GM18520 (cell line): ENCODE measurements around the gene SERTAD1.
"Not testable (repeated sequence)": the region's sequence is repeated elsewhere in the genome, so short reads cannot be mapped to it uniquely, and the experiment has no call there.

Source experiments
- ATAC-seq: cut with Tn5 transposase; IDR thresholded peaks from one replicate; pipeline ENCODE4 v1.9.1; 2021; ENCODE audit not compliant: unreplicated experiment

The SERTAD1 gene

DNA sequence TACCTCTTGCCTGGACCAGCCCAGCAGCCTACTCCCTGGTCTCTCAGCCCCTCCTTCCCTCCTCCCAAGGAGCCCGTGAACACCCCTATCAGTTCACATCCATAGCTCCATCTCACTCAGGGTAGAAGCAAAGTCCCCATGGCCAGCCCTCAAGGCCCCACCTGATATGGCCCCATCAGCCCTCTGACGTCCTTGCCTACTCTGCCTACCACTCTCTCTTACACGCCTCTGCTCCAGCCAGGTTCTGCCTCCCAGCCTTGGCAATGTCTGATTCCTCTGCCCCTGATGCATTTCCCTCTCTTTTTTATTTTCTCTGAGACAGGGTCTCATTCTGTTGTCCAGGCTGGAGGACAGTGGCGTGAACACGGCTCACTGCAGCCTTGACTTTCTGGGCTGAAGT is 26.2 kb upstream of the SERTAD1 start:
- no peak for ATAC-seq

DNA sequence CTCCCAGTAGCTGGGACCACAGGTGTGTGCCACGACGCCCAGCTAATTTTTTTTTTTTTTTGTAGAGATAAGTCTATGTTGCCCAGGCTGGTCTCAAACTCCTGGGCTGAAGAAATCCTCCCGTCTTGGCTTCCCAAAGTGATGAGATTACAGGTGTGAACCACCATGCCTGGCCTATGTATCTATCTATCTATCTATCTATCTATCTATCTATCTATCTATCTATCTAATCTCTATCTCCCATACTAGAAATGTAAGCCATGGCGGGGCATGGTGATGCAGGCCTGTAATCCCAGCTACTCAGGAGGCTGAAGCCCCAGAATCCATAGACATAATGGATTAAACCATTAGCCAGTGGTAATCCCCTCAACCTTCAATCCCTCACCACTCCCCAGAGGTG is 24.9 kb upstream of the SERTAD1 start:
- no peak for ATAC-seq

DNA sequence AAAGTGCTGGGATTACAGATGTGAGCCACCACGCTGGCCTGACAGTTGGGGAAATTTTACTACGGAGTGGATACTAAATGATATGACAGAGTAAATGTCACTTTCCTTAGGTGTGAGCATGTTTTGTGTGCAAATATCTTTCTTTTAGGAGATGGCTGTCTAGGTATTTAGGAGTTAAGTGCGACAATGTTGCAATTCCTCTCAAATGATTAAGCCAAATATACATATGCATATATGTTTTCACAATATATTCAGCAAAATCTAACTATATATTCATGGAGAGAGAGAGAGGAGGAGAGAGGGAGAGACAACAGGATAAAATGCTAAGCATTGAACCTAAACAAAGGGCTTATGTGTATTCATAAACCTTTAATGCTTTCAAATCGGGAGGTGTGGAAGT is 23.7 kb upstream of the SERTAD1 start:
- no peak for ATAC-seq

DNA sequence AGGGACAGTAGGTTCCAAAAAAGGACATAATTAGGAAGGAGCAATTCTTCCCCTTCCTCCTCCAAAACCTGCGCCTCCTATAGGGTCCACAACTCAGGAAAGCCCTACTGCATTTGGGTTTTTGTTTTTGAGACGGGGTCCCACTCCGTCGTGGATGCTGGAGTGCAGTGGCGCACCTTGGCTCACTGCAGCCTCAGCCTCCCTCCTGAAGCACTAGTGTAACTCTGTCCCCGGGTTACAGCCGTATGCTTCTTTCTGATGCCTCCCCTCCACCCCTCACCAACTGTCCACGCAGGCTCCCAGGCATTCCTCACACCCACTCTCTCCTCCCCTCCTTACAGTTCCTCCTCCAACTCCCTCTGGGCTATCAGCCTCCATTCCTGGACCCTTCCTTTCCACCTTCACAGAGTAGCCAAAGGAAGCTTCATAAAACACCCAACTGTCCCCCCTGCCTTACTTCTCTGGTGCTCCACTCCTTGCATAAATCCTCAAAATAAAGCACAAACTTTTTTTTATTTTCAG is 20.5 kb upstream of the SERTAD1 start:
- no peak for ATAC-seq

DNA sequence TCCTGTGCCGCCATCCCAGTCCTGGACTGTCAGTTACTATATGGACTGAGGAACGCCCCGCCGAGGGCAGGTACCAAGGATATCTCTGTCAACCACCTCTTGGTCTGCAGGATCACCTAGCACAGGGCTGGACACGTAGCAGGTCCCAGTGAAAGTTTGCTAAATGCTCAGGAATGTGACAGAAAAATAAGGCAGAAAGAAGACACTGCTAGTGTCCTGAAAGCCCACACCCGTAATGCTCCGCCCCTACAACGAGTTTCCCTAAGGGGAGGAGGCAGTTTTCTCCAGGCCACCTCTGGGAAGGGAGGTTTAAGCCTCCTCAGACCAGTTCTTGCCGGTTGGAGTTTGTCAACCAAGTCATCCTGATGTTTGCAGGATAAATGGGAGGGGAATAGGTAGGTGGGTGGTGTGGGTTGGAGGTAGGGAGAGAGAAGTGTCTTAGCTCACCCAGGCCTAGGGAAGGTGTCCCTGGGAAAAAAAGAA is 20.0 kb upstream of the SERTAD1 start:
- ATAC-seq = no peak

DNA sequence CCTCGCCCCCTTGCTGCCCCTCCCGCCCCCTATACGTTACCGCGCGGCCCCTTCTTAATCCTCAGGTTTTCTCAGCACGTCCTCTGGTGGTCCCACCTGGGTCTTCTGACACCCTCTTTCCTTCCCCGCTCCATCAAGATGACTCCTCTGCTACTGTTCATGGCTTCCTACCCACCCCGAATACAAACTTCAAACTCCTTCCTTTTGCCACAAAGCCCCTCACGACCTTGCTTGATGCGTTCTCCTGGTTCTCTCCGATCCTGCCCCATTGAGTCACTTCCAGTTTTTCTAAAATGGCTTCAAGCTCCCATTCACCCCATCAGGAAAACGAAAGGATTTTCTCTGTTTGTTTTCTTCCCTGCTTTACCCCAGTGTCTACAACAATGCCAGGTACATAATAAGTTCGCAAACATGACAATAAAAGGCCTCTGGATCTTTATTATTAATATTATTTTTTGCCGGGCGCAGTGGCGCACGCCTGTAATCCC is 19.1 kb upstream of the SERTAD1 start:
- ATAC-seq = no peak

DNA sequence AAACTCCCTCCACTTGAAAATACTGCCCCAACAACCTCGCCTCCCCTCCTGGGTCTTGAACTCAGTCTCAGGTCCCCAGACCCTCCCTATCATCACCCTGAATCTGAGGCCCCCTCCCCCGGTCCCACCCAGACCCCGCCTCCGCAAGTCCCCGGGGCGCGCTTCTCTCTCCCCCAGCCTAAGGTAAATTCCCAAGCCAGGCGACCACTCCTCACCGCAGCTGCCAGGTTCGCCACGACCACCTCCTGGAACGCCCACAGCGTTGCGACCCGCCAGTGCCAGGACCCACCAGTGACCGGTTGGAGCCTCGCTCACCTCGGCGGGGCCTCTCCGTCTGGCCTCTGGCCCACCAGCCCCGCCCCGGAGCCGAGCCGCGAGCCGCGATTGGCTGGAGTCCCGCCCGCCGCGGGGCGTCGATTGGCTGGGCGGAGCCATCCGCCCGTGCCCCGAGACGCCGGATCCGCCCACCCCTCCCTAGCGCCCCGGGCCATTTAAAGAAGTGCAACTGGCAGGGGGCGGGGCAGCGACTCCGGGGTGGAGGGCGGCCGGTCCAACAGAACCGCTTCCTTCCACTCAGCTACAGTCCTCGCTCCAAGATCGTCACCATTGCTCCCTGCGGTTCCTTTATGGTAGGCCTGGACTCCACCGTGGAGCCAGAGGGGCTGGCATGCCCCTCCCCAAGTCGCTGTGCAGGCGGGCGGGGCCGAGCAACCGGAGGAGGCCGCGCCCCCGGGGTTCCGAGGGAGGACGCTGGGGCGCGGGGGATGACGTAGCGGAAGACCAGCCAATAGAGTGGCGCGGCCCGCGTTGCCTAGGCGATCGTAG is 18.4 kb upstream of the SERTAD1 start, which contains the start of gene SERTAD3:
SERTAD3 (minus strand) TSS at position 336 of the 825 bp plus-strand sequence. CDS start 2,255 bp downstream, outside the sequence.
- ATAC-seq = peak; percentile 54

DNA sequence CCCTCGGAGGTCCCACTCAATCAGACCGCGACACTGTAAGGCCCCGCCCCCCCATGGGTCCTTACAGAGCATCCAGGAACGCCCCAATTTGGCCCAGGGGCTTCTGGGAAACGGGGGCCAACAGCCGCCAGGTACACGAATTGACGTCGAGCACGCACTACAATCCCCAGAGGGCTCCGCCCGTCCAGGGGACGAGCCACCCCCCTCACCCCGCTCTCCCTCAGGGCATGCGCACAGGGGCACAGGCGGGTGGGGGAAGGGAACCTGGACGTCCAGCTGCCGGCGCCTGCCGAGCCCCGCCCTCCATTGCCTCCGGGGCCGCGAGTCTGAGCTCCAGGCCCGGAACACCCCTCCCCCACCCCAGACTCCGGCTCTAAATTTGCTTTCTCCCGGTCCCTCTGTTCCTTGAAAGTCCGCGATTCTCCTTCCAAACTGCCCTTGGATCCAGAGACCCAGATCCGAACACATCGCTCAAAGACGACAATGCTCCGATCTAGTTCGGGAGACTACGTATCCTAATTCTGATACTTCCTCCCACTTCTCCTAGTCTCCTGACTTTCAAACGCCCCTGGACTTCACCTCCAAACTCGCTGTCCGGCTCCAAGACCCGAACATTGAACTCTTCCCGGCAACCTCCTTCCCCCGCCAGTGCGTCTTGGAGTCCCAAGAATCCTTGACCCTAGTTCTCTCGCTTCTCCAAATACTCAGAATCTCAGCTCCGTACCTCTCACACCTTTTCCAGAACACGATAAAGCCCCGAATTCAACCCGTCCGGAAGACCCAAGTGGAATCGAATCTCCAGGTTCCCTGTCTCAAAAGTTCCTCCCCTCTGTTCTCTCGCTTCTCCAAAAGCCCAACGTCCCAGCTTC is 17.6 kb upstream of the SERTAD1 start:
- ATAC-seq = peak; percentile 63

DNA sequence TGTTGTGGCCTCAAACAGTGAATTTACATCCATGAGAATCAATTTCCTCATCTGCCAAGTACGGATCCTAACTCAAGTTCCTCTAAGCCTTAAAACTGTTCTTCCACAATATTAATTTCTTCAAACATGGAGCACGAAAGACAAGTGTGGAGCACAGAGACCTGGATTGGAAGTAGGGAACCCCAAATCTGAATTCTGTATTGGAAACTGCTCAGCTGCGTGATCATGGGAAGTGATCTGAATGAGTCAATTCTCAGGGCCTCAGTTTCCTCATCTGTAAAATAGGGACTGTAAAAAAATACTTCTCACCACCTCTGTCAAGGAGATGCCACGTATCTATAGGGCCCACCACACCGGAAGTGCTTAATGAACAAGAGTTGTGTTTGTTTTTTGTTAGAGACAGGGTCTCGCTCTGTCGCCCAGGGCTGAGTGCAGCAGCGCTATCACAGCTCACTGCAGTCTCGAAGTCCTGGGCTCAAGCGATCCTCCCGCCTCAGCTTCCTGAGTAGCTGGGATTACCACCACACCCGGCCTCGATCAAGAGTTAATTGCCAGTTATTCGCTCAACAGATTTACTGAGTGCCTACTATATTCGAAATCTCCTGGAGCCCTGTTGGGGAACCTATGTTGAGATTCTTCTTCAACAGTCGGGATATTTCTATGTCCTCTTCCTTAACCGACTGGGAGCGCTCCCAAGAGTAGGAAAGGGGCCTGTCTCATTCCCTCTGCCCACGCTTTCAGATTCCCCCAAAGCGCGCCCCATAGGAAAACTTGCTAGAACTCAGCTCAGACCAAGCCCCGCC is 16.7 kb upstream of the SERTAD1 start:
- ATAC-seq = no peak

DNA sequence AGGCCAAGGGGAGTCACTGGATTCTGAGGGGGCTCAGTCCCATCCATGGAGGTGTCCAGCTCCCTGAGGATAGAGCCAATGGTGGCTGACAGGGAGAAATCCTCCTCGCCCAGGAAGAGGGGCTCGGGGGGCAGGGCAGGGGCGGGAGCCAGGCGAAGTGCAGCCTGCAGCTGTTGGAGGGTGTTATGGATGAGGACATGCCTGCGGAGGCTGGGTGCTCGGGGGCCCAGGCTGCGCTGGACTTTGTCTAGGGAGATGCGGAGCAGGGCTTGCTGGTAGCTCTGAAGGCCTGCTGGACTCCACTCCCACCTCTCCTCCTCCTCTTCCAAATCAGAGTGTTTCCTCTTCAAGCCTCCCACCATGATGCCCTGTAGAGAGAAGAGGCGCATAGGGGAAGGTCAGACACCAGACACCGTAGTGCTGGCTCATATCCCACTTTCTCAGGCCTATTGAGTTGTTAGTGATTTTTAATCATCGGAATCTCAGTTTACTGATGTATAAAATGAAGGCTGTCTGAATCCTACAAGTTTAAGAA is 16.0 kb upstream of the SERTAD1 start:
- ATAC-seq = no peak

DNA sequence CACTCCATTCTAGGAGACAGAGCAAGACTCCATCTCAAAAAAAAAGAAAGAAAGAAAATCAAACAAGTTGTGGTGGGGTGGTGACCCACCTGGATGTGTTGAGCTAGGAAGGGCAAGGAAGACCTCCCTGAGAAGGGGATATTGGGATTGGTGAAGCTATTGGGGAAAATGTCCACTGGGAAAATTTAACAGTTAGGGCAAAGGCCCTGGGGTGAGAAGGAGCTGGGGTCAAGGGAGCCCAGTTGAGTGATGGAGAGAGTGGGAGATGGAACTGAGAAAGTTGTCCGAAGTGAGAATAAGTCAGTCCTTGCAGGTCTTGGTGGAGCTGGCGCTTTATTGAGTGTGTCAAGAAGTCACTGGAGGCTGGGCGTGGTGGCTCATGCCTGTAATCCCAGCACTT is 12.5 kb upstream of the SERTAD1 start:
- no peak for ATAC-seq

DNA sequence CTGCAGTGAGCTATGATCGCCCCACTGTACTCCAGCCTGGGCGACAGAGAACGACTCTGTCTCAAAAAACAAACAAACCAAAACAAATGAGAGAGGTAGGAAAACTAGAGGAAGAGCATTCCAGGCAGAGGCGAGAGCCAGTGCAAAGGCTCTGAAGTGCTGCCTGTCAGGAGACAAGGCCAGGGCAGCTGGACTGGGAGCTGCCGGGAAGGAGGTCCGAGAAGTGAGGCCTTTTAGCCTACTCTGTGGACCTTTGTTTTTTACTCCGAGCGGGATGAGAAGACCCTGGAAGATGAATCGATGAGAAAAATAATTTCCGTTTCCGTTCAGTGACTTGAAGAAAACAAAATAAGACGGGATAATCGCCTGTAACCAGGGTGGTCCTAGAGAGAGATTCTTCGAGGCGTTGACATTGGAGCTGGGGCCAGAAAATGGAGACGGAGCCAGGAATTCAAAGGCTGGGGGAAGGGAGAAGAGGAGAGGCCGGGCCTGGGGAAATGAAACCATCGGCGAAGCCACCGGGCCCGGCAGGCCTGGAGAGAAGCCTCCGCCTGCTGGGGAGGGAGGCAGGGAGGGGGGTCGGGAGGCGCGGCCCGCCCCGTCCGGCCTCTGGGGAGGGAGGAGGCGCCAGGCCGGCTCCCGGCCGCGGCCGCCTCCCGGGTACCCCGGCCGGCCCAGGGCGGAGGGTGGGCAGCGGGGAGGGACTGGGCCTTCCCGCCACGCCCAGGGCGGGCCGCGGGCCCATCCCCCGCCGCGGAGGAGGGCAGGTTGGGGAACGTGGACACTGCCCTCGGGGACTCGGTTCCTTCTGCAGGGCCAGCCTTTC is 7.8 kb upstream of the SERTAD1 start:
- no peak for ATAC-seq

DNA sequence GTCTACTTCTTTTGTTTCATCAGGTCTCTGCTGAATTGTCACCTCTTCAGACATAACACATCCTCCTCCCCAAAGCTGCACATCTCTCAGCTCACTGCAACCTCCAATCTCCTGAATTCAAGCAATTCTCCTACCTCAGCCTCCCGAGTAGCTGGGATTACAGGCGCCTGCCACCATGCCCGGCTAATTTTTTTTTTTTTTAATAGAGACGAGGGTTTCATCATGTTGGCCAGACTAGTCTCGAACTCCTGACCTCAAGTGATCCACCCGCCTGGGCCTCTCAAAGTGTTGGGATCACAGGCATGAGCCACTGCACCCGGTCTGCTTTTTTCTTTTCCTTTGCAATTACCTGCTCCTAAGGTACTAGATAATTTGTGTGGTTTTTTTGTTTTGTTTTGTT is 7.0 kb upstream of the SERTAD1 start:
- ATAC-seq = not testable (repeated sequence)

DNA sequence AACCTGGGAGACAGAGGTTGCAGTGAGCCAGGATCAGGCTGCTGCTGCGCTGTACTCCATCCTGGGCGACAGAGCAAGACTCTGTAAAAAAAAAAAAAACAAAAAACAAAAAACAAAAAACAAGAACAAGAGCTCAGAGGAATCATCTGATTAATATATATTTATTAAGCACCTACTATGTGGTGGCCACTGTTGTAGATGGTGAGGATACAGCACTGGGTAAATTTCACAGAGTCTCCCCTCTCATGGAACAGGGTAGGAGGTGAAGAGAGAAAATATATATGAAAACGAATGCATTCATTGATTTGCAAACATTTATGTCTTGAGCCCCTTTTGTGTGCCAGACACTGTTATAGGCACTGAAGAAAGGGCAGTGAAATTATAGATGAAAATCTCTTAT is 5.9 kb upstream of the SERTAD1 start:
- ATAC-seq = no peak

DNA sequence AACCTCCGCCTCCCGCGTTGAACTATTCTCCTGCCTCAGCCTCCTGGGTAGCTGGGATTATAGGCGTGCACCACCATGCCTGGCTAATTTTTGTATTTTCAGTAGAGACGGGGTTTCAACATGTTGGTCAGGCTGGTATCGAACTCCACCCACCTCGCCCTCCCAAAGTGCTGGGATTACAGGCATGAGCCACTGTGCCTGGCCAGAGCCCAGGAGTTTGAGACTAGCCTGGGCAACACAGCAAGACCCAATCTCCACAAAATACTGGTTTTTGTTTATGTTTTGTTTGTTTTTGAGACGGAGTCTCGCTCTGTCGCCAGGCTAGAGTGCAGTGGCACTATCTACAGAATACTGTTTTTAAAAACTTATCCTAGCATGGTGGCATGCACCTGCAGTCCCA is 4.5 kb upstream of the SERTAD1 start:
- not testable (repeated sequence) for ATAC-seq

DNA sequence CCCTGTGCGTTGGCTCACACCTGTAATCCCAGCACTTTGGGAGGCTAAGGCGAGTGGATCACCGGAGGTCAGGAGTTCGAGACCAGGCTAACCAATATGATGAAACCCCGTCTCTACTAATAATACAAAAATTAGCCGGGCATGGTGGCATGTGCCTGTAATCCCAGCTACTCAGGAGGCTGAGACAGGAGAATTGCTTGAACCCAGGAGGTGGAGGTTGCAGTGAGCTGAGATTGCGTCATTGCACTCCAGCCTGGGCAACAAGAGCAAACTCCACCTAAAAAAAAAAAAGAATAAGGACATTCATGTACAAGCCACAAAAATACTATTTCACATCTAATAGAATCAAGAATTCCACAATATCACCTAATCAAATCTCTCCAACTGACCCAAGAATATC is 2.4 kb upstream of the SERTAD1 start:
- ATAC-seq = not testable (repeated sequence)

DNA sequence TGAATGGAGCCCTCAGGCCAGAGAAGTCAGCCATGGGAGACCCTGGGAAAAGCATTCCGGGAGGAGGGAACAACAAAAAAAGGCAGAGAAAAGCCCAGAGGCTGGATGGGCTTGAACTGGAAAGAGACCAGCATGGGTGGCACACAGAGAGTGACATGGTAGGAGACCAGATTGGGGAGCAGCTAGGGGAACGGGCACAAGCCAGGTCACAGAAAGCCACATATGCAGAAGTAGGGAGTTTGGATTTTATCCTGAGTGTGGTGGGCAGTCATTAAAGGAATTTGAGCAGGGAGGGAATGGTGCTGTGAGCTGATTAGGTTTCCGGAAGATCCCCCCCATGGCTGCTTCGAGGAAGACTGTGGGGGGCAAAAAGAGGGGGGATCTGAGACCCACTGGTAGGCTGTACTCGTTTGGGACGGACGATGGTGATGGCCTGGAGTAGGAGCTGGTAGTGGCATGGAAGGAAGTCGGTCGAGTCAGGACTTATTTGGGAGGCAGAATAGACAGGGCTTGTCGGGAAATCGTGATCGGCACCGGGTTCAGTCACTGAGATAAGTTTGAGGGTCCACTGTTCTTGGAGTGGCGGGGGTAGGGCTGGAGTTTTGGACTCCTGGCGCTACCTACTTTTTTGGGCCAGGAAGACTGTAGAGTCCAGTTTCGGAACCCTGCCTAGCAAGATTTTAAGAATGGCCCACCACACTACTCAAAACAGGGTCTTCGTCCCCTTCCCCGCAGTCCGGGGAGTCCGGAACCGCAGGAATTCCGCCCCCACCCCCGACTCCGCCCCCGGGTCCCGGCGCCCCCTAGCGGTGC is 949 bp downstream of the SERTAD1 start:
- no peak for ATAC-seq

DNA sequence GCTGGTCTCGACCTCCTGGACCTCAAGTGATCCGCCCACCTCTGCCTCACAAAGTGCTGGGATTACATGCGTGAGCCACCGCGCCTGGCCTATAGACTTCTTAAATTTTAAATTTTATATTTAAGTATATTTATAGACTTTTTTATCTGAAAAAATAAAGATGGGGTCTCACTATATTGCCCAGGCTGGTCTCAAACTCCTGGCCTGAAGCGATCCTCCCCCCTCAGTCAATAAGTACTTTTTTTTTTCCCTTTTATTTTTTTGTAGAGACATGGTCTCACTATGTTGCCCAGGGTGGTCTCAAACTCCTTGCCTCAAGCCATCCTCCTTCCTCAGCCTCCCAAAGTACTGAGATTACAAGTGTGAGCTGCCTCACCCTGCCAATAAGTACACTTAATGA is 1.9 kb downstream of the SERTAD1 start:
- ATAC-seq = no peak
